GM18873 (cell line): Measurements from ENCODE around the gene BBOX1.
"Not testable (repeated sequence)": the region's sequence is repeated elsewhere in the genome, so short reads cannot be mapped to it uniquely, and the experiment has no call there.

ENCODE experiments used
- ATAC-seq: cut with Tn5 transposase; IDR thresholded peaks from one replicate; pipeline ENCODE4 v1.9.1; 2021; ENCODE audit warnings: mild to moderate bottlenecking, moderate library complexity, moderate number of reproducible peaks; ENCODE audit not compliant: unreplicated experiment, low FRiP score

BBOX1 gene

GRCh38 chr11:27120211-27120610, 79.6 kb downstream of the BBOX1 start:
- ATAC-seq: no peak

- ATAC-seq: no peak
These were observed 81.4 kb downstream of the BBOX1 start for GRCh38 chr11:27122001-27122400.

GRCh38 chr11:27124514-27125264, 84.1 kb downstream of the BBOX1 start:
- ATAC-seq: no peak

GRCh38 chr11:27129686-27130085, 89.1 kb downstream of the BBOX1 start:
- ATAC-seq: no peak

GRCh38 chr11:27130806-27131205, 90.2 kb downstream of the BBOX1 start:
- no peak for ATAC-seq

GRCh38 chr11:27135924-27136329, 95.3 kb downstream of the BBOX1 start:
- ATAC-seq: not testable (repeated sequence)

- no peak for ATAC-seq
These were observed 98.1 kb downstream of the BBOX1 start for GRCh38 chr11:27138716-27139115.

- ATAC-seq: no peak
These were observed 99.2 kb downstream of the BBOX1 start for GRCh38 chr11:27139742-27140367.

GRCh38 chr11:27141576-27141975, 101.0 kb downstream of the BBOX1 start:
- ATAC-seq: no peak

- ATAC-seq: no peak
These were observed 107.3 kb downstream of the BBOX1 start for GRCh38 chr11:27147916-27148315.

- ATAC-seq: no peak
These were observed 107.9 kb downstream of the BBOX1 start for GRCh38 chr11:27148506-27148905.

GRCh38 chr11:27150098-27150497, 109.5 kb downstream of the BBOX1 start:
- ATAC-seq: no peak

GRCh38 chr11:27153136-27153535, 112.5 kb downstream of the BBOX1 start:
- no peak for ATAC-seq

GRCh38 chr11:27158456-27159334, 118.1 kb downstream of the BBOX1 start:
- ATAC-seq: no peak

- no peak for ATAC-seq
These were observed 118.7 kb downstream of the BBOX1 start for GRCh38 chr11:27159335-27159679.

- ATAC-seq: no peak
These were observed 120.5 kb downstream of the BBOX1 start for GRCh38 chr11:27161071-27161470.

GRCh38 chr11:27162237-27162636, 121.6 kb downstream of the BBOX1 start:
- no peak for ATAC-seq

GRCh38 chr11:27166130-27166529, 125.5 kb downstream of the BBOX1 start:
- ATAC-seq: no peak

GRCh38 chr11:27171376-27171958, 130.9 kb downstream of the BBOX1 start:
- ATAC-seq: no peak

- ATAC-seq: no peak
These were observed 132.9 kb downstream of the BBOX1 start for GRCh38 chr11:27173545-27173944.

- ATAC-seq: no peak
These were observed 133.4 kb downstream of the BBOX1 start for GRCh38 chr11:27174021-27174420.
